GM12872 (cell line): ENCODE data around the gene ADAM17.

Source experiments
- CTCF ChIP-seq: IDR thresholded peaks from 3 replicates; pipeline ENCODE4 v1.5.1; 2011; ENCODE audit warnings: low read depth, mild to moderate bottlenecking, low read length, moderate library complexity; ENCODE audit not compliant: insufficient read depth

Gene ADAM17

GRCh38 chr2:9543557-9543956 is 12.1 kb downstream of the ADAM17 start:
- TF ChIP-seq CTCF, result no peak

GRCh38 chr2:9539531-9539930 is 16.1 kb downstream of the ADAM17 start:
- no peak for TF ChIP-seq CTCF

GRCh38 chr2:9538000-9538507 is 17.6 kb downstream of the ADAM17 start:
- TF ChIP-seq CTCF, result no peak

- no peak for TF ChIP-seq CTCF
Observed at GRCh38 chr2:9536504-9536903, 19.1 kb downstream of the ADAM17 start.

GRCh38 chr2:9535177-9535576 is 20.5 kb downstream of the ADAM17 start:
- no peak for TF ChIP-seq CTCF

- no peak for TF ChIP-seq CTCF
Observed at GRCh38 chr2:9533663-9534062, 22.0 kb downstream of the ADAM17 start.

GRCh38 chr2:9532421-9532820 is 23.2 kb downstream of the ADAM17 start:
- TF ChIP-seq CTCF, result no peak
